T1000 (cell line): ENCODE data around the gene CAMK1D.

Experiments
- DNase-seq: peaks from one replicate; lab custom pipeline; 2025; ENCODE audit warnings: mixed read lengths; lab: John Stamatoyannopoulos, UW

Gene CAMK1D

DNA sequence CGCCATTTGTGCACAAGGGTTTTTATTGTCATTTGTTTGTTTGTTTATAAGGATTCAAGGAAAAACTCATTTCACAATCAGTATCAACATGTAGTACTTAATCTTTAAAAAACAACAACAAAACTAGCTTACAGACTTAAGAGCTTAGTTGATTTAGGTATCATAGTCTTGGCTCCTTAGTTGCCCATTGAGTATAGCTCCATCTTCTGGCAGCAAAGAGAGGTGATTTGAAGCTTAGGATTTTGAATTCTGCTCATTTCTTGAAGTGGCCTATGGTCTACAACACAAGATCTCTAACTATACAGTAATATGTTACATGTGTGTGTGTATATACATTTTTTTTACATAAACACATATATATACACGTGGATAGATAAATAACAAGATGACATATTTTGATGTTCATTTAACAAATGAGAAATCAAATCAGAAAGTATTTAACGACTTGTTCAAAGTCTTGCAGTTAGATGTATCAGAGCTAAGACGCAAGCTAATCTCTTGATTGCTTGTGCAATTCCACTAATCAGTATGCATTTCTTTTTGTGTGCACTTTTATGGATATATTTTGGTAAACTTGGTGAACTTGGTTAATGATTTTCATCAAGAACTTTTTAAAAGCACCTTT is 307.3 kb downstream of the CAMK1D start:
- no peak for DNase-seq

DNA sequence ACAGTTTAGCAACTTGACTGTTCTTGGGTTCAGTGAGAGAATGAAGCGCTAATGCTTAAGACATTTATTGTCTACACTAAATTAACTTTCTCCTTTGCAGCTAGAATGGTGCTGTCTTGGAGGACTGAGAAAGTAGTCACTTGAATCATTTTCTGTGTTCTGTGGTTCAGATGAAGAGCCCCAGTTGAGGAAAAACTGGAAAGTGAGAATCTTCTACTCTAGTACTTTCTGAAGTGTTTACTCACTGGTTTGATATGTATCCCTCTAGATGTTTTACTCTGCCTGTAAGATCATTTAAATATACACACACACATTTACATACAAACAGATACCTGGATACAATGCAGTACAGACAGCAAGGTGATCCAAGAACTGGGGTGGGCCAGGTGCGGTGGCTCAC is 308.1 kb downstream of the CAMK1D start:
- no peak for DNase-seq

- DNase-seq = no peak
These were observed 309.2 kb downstream of the CAMK1D start for GRCh38 chr10:12658526-12658925.

- no peak for DNase-seq
These were observed 310.4 kb downstream of the CAMK1D start for GRCh38 chr10:12659706-12660105.

GRCh38 chr10:12660812-12661211 is 311.5 kb downstream of the CAMK1D start:
- no peak for DNase-seq

- DNase-seq = no peak
These were observed 312.3 kb downstream of the CAMK1D start for GRCh38 chr10:12661671-12662070.

GRCh38 chr10:12663863-12664262 is 314.5 kb downstream of the CAMK1D start:
- no peak for DNase-seq

GRCh38 chr10:12665501-12665900 is 316.2 kb downstream of the CAMK1D start:
- no peak for DNase-seq

DNA sequence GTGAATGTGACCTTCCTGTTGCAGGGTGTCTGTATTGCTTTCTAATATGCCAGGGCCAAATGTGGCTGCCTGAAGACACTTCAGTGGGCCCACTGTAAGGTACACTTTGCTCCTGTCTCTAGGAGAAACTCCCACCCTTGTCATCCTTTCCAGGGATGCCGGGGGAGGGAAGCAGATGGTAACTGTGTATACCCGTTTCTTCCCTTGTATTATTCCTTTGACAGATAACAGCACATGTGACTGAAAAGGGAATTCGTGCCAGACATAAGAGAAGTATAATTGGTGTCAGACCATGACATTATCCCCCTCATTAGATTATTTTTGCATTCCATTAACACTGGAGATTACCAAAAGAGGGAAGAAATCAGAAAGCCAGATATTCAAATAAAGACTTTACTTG is 317.7 kb downstream of the CAMK1D start:
- DNase-seq = no peak

- DNase-seq = no peak
These were observed 319.3 kb downstream of the CAMK1D start for GRCh38 chr10:12668634-12669033.

DNA sequence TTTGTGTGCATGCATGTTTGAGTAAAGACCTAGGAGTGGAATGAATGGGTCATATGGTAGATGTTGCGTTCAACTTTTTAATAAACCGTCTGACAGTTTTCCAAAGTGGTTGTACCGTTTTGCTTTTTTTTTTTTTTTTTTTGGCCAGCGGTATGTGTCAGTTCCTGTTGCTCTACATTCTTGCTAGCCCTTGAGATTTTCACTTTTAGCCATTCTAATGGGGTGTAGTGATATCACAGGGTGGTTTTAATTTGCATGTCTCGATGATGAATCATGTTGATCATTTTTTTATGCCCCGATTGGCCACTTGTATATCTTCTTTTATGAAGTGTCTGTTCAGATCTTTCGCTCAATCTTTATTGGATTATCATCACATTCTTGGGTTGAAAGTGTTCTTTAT is 320.7 kb downstream of the CAMK1D start:
- DNase-seq = no peak

GRCh38 chr10:12675186-12675585 is 325.8 kb downstream of the CAMK1D start:
- no peak for DNase-seq

- no peak for DNase-seq
These were observed 330.3 kb downstream of the CAMK1D start for GRCh38 chr10:12679636-12680035.

DNA sequence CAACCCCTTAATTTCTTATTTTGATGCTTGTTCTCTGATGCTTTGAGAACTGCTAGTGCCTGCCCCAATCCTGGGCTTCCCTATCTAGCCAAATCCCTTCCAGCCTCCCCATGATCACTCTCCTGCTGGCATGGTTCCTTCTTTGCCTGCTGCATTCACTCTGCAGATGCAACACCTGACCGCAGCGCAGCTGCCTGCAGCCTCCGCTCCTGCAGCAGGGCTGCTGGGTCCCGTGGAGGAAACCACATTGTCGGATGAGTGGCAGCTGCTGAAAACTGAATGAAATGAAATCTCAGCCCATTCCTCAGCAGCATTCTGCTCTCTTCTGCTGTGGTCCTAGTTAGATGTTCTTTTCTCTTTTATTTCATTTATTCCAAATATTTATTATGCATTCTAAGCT is 331.9 kb downstream of the CAMK1D start:
- no peak for DNase-seq

GRCh38 chr10:12684784-12685183 is 335.4 kb downstream of the CAMK1D start:
- no peak for DNase-seq

GRCh38 chr10:12685261-12686058 is 336.1 kb downstream of the CAMK1D start:
- DNase-seq = no peak

GRCh38 chr10:12687996-12688395 is 338.6 kb downstream of the CAMK1D start:
- no peak for DNase-seq

DNA sequence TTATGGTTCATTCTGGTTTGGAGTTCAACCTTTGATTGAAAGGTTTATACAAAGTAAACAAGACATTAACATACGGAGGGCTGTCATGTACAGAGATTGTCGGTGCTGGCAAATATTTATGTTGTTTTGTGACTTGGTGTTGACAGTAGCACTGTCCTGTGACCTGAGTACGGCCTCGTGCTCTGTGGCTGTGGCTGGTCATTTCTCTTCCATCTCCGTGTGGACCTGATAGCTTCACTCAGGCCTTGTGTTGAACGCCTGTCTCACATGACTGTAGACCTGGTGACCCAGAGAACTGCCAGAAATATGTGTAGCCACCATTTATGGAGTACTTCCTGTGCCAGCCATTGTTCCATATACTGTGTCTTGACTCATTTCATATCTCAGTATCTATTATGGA is 340.5 kb downstream of the CAMK1D start:
- DNase-seq = no peak

- no peak for DNase-seq
These were observed 341.3 kb downstream of the CAMK1D start for GRCh38 chr10:12690525-12691126.

DNA sequence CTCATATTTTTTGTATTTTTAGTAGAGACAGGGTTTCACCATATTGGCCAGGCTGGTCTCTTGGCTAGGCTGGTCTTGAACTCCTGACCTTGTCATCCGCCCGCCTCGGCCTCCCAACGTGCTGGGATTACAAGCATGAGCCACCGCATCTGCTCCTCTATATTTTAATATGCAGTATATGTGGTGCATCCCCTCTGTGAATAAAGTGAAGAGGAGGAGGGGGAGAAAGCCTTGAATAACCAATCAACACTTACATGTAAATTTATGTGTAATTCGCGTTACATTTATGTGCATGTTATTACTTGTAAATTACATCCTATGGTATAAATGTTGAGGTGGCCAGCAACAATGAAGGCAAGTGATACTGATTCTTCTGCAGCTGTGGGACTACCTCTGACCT is 342.2 kb downstream of the CAMK1D start:
- no peak for DNase-seq

DNA sequence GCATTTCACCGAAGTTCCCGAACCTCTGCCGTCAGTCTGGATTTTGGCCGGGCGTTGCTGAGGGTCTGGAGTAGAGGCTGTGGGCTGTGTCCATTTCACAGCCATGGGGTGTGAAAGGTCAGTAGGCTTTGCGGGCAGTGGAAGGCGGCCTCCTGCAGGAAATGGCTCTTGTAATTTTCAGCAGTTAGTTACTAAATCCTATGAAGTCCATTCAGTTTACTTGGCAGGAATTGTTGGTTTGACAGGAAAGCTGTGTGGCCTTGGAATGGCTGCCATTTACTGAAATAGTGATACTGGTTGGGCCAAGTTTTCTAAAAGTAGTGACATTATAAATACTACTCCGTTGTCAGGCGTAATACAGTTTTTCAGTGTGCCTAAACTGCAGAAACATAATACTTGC is 348.4 kb downstream of the CAMK1D start:
- DNase-seq = no peak

DNA sequence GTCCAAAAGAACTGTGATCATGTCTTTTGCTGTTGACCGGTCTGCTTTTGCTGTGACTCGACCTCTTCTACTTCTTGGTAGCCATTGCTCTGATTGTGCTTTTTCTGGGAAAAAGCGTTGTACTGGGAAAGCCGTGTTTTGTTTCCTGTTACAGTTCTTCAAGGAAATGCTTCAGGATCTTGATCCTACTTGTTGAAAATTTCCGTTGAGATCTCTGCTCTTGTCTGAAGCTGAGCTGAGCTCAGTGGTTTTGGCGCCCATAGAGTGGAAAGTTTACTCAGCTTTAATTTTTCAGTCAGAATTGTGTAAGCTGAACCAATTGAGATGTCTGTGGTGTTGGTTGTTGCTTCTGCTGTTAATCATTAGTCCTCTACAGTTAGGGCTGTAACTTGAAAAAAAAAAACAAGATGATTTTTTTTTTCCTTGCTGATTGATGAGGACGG is 349.9 kb downstream of the CAMK1D start:
- no peak for DNase-seq
